Measurements from ENCODE around the gene ITGA8. TPM values are rescaled to one million over a fixed set of nuclear protein-coding genes. Genes with fewer than 3 reads are reported as not detected.

ITGA8 gene
- total RNA-seq, 1 experiment from 2014 or later = not detected

DNA sequence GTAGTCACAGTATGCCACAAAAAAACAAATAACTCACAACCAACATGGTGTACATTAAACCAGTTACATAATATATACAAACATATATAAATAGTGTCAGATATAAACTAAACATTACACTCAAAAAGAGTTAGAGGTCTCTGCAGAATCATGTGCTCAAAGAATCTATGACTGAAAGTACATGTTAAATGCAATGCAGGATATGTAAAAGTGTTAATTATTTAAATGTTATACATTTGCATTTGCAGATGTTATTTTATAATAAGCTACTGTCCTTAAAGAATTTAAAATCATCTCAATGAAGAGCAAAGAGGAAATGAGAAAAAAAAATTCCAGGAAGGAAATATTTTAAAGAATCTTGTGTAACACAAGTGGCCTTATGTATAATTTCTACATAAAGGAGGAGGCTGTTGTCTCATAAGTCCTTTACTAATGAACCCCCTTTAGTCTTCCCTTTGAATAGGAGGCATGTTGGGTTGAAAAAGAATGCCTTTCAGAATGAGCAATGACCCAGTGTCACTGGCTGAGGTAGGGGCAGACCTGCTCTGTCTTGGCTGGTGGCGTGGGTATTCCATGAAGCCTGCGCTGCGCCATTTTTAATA is 148.9 kb downstream of the ITGA8 start:
- no TSS peak for BruUV-seq (replicated peaks)
- peak; percentile 53 for DNase-seq (ENCODE audit: low spot score)
- Histone ChIP-seq H3K36me3 (ENCODE audit: insufficient read depth, low read length, poor library complexity, severe bottlenecking) (no peaks in the 10 kb centered on the region), H3K27me3 (replicated peaks; ENCODE audit: insufficient read depth, low read depth, low read length, poor library complexity) (peaks cover 4% of the 10 kb centered on the region), H3K27ac (ENCODE audit: low read depth, low read length, poor library complexity, severe bottlenecking) (no peak overlapping the region), H3K4me3 (ENCODE audit: low read depth, low read length, poor library complexity, severe bottlenecking) (no peak overlapping the region), H3K9me3 (ENCODE audit: low read depth, low read length, poor library complexity, severe bottlenecking) (no peaks in the 10 kb centered on the region), H3K4me1 (ENCODE audit: insufficient read depth, low read length, poor library complexity, severe bottlenecking) (peaks cover 17% of the 10 kb centered on the region)
- POLR2A ChIA-PET (ENCODE audit: low non-redundant PET) = no interaction called here
- TF ChIP-seq, protein P1, sequence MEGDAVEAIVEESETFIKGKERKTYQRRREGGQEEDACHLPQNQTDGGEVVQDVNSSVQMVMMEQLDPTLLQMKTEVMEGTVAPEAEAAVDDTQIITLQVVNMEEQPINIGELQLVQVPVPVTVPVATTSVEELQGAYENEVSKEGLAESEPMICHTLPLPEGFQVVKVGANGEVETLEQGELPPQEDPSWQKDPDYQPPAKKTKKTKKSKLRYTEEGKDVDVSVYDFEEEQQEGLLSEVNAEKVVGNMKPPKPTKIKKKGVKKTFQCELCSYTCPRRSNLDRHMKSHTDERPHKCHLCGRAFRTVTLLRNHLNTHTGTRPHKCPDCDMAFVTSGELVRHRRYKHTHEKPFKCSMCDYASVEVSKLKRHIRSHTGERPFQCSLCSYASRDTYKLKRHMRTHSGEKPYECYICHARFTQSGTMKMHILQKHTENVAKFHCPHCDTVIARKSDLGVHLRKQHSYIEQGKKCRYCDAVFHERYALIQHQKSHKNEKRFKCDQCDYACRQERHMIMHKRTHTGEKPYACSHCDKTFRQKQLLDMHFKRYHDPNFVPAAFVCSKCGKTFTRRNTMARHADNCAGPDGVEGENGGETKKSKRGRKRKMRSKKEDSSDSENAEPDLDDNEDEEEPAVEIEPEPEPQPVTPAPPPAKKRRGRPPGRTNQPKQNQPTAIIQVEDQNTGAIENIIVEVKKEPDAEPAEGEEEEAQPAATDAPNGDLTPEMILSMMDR (conservative IDR thresholded peaks at IDR 0.05; ENCODE audit: low read depth, low read length) = no peak
- CTCF ChIA-PET = no interaction called here
- intact Hi-C loops (cut with micrococcal nuclease; ENCODE audit: unreplicated experiment) = no loop called here

DNA sequence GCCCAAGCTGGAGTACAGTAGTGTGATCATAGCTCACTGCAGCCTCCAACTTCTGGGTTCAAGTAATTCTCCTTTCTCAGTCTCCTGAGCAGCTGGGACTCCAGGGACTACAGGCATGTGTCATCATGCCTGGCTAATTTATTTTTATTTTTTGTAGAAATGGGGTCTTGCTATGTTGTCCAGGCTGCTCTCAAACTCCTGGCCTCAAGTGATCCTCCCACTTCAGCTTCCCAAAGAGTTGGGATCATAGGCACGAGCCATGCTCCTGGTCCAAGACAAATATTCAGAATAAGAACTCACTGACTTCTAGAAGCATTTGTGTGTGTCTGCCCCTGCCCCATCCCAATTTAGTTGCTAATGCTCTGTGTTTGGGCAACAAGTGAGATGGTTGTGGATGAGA is 151.8 kb downstream of the ITGA8 start:
- Histone ChIP-seq H3K27ac (ENCODE audit: low read depth, low read length, poor library complexity, severe bottlenecking) (no peak overlapping the region), H3K9me3 (ENCODE audit: low read depth, low read length, poor library complexity, severe bottlenecking) (no peaks in the 10 kb centered on the region), H3K27me3 (replicated peaks; ENCODE audit: insufficient read depth, low read depth, low read length, poor library complexity) (peaks cover 4% of the 10 kb centered on the region), H3K4me1 (ENCODE audit: insufficient read depth, low read length, poor library complexity, severe bottlenecking) (peaks cover 17% of the 10 kb centered on the region), H3K36me3 (ENCODE audit: insufficient read depth, low read length, poor library complexity, severe bottlenecking) (no peaks in the 10 kb centered on the region), H3K4me3 (ENCODE audit: low read depth, low read length, poor library complexity, severe bottlenecking) (no peak overlapping the region)
- ChIA-PET CTCF (no interaction called here), POLR2A (ENCODE audit: low non-redundant PET) (no interaction called here)
- BruUV-seq (replicated peaks) = no TSS peak
- TF ChIP-seq, protein P1 (conservative IDR thresholded peaks at IDR 0.05; ENCODE audit: low read depth, low read length) = no peak
- no peak for TF ChIP-seq EZH2 (IDR thresholded peaks at IDR 0.05; ENCODE audit: borderline replicate concordance, low read depth, low read length, poor library complexity, severe bottlenecking)
- intact Hi-C loops (cut with micrococcal nuclease; ENCODE audit: unreplicated experiment) = no loop called here
- DNase-seq (ENCODE audit: low spot score) = no peak

DNA sequence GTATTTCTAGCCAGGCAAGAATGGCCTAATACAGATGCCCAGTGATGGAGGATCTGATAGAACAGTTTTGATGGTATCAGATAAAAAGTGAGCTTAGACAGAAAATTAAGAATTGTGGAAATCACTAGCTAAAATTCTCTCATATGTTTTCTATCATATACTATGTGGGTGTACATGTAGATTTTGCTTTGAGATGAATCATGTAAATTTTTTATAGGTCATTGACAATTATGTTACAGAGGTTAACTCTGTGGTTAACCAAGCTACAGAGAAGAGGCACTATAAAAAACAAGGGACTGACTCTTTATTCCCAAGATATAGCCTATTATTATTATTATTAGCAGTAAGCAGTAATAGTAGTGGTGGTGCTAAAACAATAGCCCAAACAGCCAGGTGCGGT is 156.5 kb downstream of the ITGA8 start:
- no peak for DNase-seq (ENCODE audit: low spot score)

More for the DNA sequence above, 156.5 kb downstream of the ITGA8 start:
- intact Hi-C loops (cut with micrococcal nuclease; ENCODE audit: unreplicated experiment) = no loop called here
- no peaks in the 10 kb centered on the region for H3K9me3 ChIP-seq (ENCODE audit: low read depth, low read length, poor library complexity, severe bottlenecking)
- no peaks in the 10 kb centered on the region for H3K36me3 ChIP-seq (ENCODE audit: insufficient read depth, low read length, poor library complexity, severe bottlenecking)
- ChIA-PET CTCF (no interaction called here), POLR2A (ENCODE audit: low non-redundant PET) (no interaction called here)
- no peaks in the 10 kb centered on the region for H3K27me3 ChIP-seq (replicated peaks; ENCODE audit: insufficient read depth, low read depth, low read length, poor library complexity)
- no peak overlapping the region for H3K4me3 ChIP-seq (ENCODE audit: low read depth, low read length, poor library complexity, severe bottlenecking)
- H3K27ac ChIP-seq (ENCODE audit: low read depth, low read length, poor library complexity, severe bottlenecking) = no peak overlapping the region
- BruUV-seq (replicated peaks) = no TSS peak
- TF ChIP-seq, protein P1 (conservative IDR thresholded peaks at IDR 0.05; ENCODE audit: low read depth, low read length) = no peak
- H3K4me1 ChIP-seq (ENCODE audit: insufficient read depth, low read length, poor library complexity, severe bottlenecking) = no peaks in the 10 kb centered on the region
